ENCODE results near the gene ERCC3.

GRCh38 chr2:127216095-127216494 is 77.8 kb downstream of the ERCC3 start:
- TF ChIP-seq, protein P1, sequence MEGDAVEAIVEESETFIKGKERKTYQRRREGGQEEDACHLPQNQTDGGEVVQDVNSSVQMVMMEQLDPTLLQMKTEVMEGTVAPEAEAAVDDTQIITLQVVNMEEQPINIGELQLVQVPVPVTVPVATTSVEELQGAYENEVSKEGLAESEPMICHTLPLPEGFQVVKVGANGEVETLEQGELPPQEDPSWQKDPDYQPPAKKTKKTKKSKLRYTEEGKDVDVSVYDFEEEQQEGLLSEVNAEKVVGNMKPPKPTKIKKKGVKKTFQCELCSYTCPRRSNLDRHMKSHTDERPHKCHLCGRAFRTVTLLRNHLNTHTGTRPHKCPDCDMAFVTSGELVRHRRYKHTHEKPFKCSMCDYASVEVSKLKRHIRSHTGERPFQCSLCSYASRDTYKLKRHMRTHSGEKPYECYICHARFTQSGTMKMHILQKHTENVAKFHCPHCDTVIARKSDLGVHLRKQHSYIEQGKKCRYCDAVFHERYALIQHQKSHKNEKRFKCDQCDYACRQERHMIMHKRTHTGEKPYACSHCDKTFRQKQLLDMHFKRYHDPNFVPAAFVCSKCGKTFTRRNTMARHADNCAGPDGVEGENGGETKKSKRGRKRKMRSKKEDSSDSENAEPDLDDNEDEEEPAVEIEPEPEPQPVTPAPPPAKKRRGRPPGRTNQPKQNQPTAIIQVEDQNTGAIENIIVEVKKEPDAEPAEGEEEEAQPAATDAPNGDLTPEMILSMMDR (IDR thresholded peaks at IDR 0.05): no peak
- TF ChIP-seq ESRRA (IDR thresholded peaks at IDR 0.05; ENCODE audit: borderline replicate concordance, low read length): no peak
- no peak for TF ChIP-seq REST (IDR thresholded peaks at IDR 0.05)
- no peak for TF ChIP-seq JUN (IDR thresholded peaks at IDR 0.05)
- TF ChIP-seq RCOR1 (IDR thresholded peaks at IDR 0.05; ENCODE audit: low read depth, low read length): no peak
- TF ChIP-seq RFX5 (IDR thresholded peaks at IDR 0.05): no peak
- no peak for TF ChIP-seq RAD21 (conservative IDR thresholded peaks at IDR 0.05 in 1 of 2, IDR thresholded peaks at IDR 0.05 in 1 of 2)
- TF ChIP-seq POLR2A (IDR thresholded peaks at IDR 0.05; ENCODE audit: low read length): no peak
- TF ChIP-seq JUNB (IDR thresholded peaks at IDR 0.05): no peak
- no peak for TF ChIP-seq FOSL2 (IDR thresholded peaks at IDR 0.05)
- TF ChIP-seq FOSL2 (CRISPR knock-in tag; IDR thresholded peaks at IDR 0.05): no peak
- TF ChIP-seq CHD2 (IDR thresholded peaks at IDR 0.05; ENCODE audit: low read length, partially characterized antibody): no peak
- TF ChIP-seq EP300 (IDR thresholded peaks at IDR 0.05): no peak

Measured in A549 (cell line).